ENCODE results near the gene KRTAP10-11. TPM values are rescaled to one million over a fixed set of nuclear protein-coding genes. Genes with fewer than 3 reads are reported as not detected.
"Not testable (repeated sequence)": the region's sequence is repeated elsewhere in the genome, so short reads cannot be mapped to it uniquely, and the experiment has no call there.

KRTAP10-11 gene
- not detected in 2 replicates for total RNA-seq

GRCh38 chr21:44646366-44647221, at the start of gene KRTAP10-11:
Gene KRTAP10-11, plus strand, starts transcription at chr21:44646414. Its CDS starts 45 bp downstream, at chr21:44646459.
- not testable (repeated sequence) for DNase-seq (ENCODE audit: low read depth in 2 of 2)

- DNase-seq (ENCODE audit: low read depth in 2 of 2), result no peak
These were observed 48.2 kb upstream of the KRTAP10-11 start for GRCh38 chr21:44598061-44598460.

GRCh38 chr21:44599264-44600029, 46.8 kb upstream of the KRTAP10-11 start:
- DNase-seq (ENCODE audit: low read depth in 2 of 2), result no peak

GRCh38 chr21:44600118-44600978, 45.9 kb upstream of the KRTAP10-11 start, which contains the start of gene KRTAP10-7:
Gene KRTAP10-7, plus strand, starts transcription at chr21:44600597. Its CDS starts 25 bp downstream, at chr21:44600622.
- not testable (repeated sequence) for DNase-seq (ENCODE audit: low read depth in 2 of 2)

- DNase-seq (ENCODE audit: low read depth in 2 of 2), result not testable (repeated sequence)
These were observed 45.1 kb upstream of the KRTAP10-11 start for GRCh38 chr21:44601091-44601490.

GRCh38 chr21:44601596-44602462, 44.4 kb upstream of the KRTAP10-11 start:
- no peak for DNase-seq (ENCODE audit: low read depth in 2 of 2)

- DNase-seq (ENCODE audit: low read depth in 2 of 2), result no peak
These were observed 43.8 kb upstream of the KRTAP10-11 start for GRCh38 chr21:44602463-44602850.

GRCh38 chr21:44603109-44603875, 42.9 kb upstream of the KRTAP10-11 start:
- DNase-seq (ENCODE audit: low read depth in 2 of 2), result no peak

- no peak for DNase-seq (ENCODE audit: low read depth in 2 of 2)
These were observed 42.3 kb upstream of the KRTAP10-11 start for GRCh38 chr21:44603911-44604310.

GRCh38 chr21:44606495-44606894, 39.7 kb upstream of the KRTAP10-11 start:
- no peak for DNase-seq (ENCODE audit: low read depth in 2 of 2)

GRCh38 chr21:44609193-44609592, 37.0 kb upstream of the KRTAP10-11 start:
- no peak for DNase-seq (ENCODE audit: low read depth in 2 of 2)

- not testable (repeated sequence) for DNase-seq (ENCODE audit: low read depth in 2 of 2)
These were observed 35.9 kb upstream of the KRTAP10-11 start for GRCh38 chr21:44610157-44610843.

- DNase-seq (ENCODE audit: low read depth in 2 of 2), result no peak
These were observed 34.7 kb upstream of the KRTAP10-11 start for GRCh38 chr21:44611551-44611950.

- DNase-seq (ENCODE audit: low read depth in 2 of 2), result no peak
These were observed 34.2 kb upstream of the KRTAP10-11 start, which contains the start of gene KRTAP10-8 for GRCh38 chr21:44612029-44612486. Gene KRTAP10-8, plus strand, starts transcription at chr21:44612079. Its CDS starts 22 bp downstream, at chr21:44612101.

- no peak for DNase-seq (ENCODE audit: low read depth in 2 of 2)
These were observed 33.5 kb upstream of the KRTAP10-11 start for GRCh38 chr21:44612669-44613229.

GRCh38 chr21:44613386-44614155, 32.6 kb upstream of the KRTAP10-11 start:
- no peak for DNase-seq (ENCODE audit: low read depth in 2 of 2)

- no peak for DNase-seq (ENCODE audit: low read depth in 2 of 2)
These were observed 32.0 kb upstream of the KRTAP10-11 start for GRCh38 chr21:44614161-44614631.

All from dermis microvascular lymphatic vessel endothelial cell (primary cell).